GM12892 (cell line): ENCODE measurements around the gene NEK6.

Source experiments
- POLR2A ChIP-seq: IDR thresholded peaks from 2 replicates; pipeline ENCODE4 v1.6.1; 2011; ENCODE audit warnings: low read depth, low read length, control low read depth
- POLR2AphosphoS5 ChIP-seq: IDR thresholded peaks from 2 replicates; pipeline ENCODE4 v1.6.1; 2011; ENCODE audit warnings: low read depth, low read length, control low read depth
- TAF1 ChIP-seq: IDR thresholded peaks from 2 replicates; pipeline ENCODE4 v1.6.1; 2011; ENCODE audit warnings: low read depth, mild to moderate bottlenecking, control low read depth, low read length, borderline replicate concordance

DNA sequence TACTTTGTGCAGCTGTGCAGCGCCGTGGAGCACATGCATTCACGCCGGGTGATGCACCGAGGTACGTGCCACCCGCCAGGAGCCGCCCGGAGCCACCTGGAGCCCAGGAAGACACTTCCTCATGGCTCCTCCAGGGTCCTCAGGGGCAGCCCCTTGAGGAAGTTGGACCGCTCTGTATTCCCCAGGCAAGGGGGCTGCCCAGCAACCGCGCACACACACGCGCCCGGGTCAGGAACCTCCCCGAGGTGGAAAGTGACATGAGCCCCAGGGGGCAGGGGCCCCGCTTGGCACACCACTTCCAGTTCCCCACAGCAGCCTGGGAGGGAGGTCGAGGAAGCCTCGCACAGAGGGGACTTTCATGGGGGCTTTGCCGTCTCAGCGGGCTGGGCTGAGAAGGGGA lies 68.6 kb downstream of the NEK6 start:
- no peak for TF ChIP-seq POLR2A
- no peak for TF ChIP-seq POLR2AphosphoS5
- no peak for TF ChIP-seq TAF1
